Mammary epithelial cell (primary cell): ENCODE data around the gene GSTA5.
"Not testable (repeated sequence)": the region's sequence is repeated elsewhere in the genome, so short reads cannot be mapped to it uniquely, and the experiment has no call there.

Source experiments
- CTCF ChIP-seq, 2 donors: IDR thresholded peaks in 1 of 2; conservative IDR thresholded peaks in 1 of 2; 2 replicates each; pipeline ENCODE4 v1.5.1; 2011 to 2012; ENCODE audit warnings: inconsistent platforms in 2 of 2, low read length in 2 of 2, mild to moderate bottlenecking in 2 of 2, control low read depth in 1 of 2, low read depth in 1 of 2; ENCODE audit not compliant: insufficient read depth in 1 of 2; ENCODE audit errors: extremely low read depth in 1 of 2
- EZH2 ChIP-seq: IDR thresholded peaks from 2 replicates; pipeline ENCODE4 v1.6.1; 2012; ENCODE audit warnings: low read length, inconsistent platforms, borderline replicate concordance

GRCh38 chr6:52794366-52794765 lies 46.2 kb downstream of the GSTA5 start:
- TF ChIP-seq CTCF (conservative IDR thresholded peaks at IDR 0.05 in 1 of 2, IDR thresholded peaks at IDR 0.05 in 1 of 2; ENCODE audit: extremely low read depth in 1 of 2, insufficient read depth in 1 of 2, low read depth in 1 of 2, low read length in 2 of 2); EZH2: not testable (repeated sequence)
